Cardiac muscle cell (in vitro differentiated cells and primary cell): ENCODE measurements around the gene NME8. TPM values are rescaled to one million over a fixed set of nuclear protein-coding genes. Genes with fewer than 3 reads are reported as not detected.

ENCODE experiments used
- DNase-seq, 2 donors: peaks; one replicate each; pipeline versions ENCODE4 v3.0.0 to v3.0.0-alpha.2; 2010 to 2017; ENCODE audit warnings: low read depth in 1 of 2, low spot score in 1 of 2
- H3K27ac ChIP-seq: fragments of 200-600 bp; sonication (generic); 2 replicates; pipeline ENCODE4 v1.5.1; 2016
- H3K27me3 ChIP-seq: fragments of 200-600 bp; sonication (generic); 2 replicates; pipeline ENCODE4 v1.6.0; 2016; ENCODE audit warnings: control low read depth
- H3K36me3 ChIP-seq: fragments of 200-600 bp; sonication (generic); 2 replicates; pipeline ENCODE4 v1.5.1; 2016; ENCODE audit warnings: control low read depth
- H3K4me1 ChIP-seq: fragments of 200-600 bp; sonication (generic); 2 replicates; pipeline ENCODE4 v1.8.1; 2017; ENCODE audit warnings: low read depth, mild to moderate bottlenecking, mixed run types
- H3K4me3 ChIP-seq: fragments of 200-600 bp; sonication (generic); 2 replicates; pipeline ENCODE4 v1.5.1; 2016; ENCODE audit warnings: mild to moderate bottlenecking
- H3K9me3 ChIP-seq: fragments of 200-600 bp; sonication (generic); 2 replicates; pipeline ENCODE4 v1.5.1; 2017; ENCODE audit warnings: low read depth, mild to moderate bottlenecking, control low read depth
- CTCF ChIP-seq: IDR thresholded peaks from 2 replicates; pipeline ENCODE4 v1.5.1; 2012; ENCODE audit warnings: low read depth, mild to moderate bottlenecking, low read length
- polyA plus RNA-seq: library from polyadenylated mRNA; unstranded; fragments of >200 nt; fragmentation: Nextera tagmentation; extraction: Ambion mirVana; gene quantifications from 2 replicates; pipeline ENCODE4 v1.2.1, GENCODE V29; 2016
- total RNA-seq: library from RNA; depleted of rRNA; stranded (reverse); fragments of >200 nt; gene quantifications from 2 replicates; pipeline ENCODE4 v1.2.3, GENCODE V29; 2016

The NME8 gene
- total and polyA plus RNA-seq, 2 experiments from 2014 or later: 0.06 TPM; not detected in 1

- peak overlapping the region; percentile 82 for H3K27ac ChIP-seq
- no peak for TF ChIP-seq CTCF
- H3K36me3 ChIP-seq: no peaks in the 10 kb centered on the region
- H3K4me3 ChIP-seq: no peak overlapping the region
- no peaks in the 10 kb centered on the region for H3K27me3 ChIP-seq
- peaks cover 17% of the 10 kb centered on the region for H3K4me1 ChIP-seq
- no peak for DNase-seq
- H3K9me3 ChIP-seq: no peaks in the 10 kb centered on the region
Observed at GRCh38 chr7:37930226-37930948, 82.0 kb downstream of the NME8 start.

GRCh38 chr7:37932543-37932942 is 84.1 kb downstream of the NME8 start:
- no peak for TF ChIP-seq CTCF

GRCh38 chr7:37933018-37933566 is 84.7 kb downstream of the NME8 start:
- no peaks in the 10 kb centered on the region for H3K27me3 ChIP-seq
- no peak for DNase-seq
- TF ChIP-seq CTCF: no peak
- H3K27ac ChIP-seq: no peak overlapping the region
- no peaks in the 10 kb centered on the region for H3K36me3 ChIP-seq
- no peaks in the 10 kb centered on the region for H3K9me3 ChIP-seq
- peaks cover 17% of the 10 kb centered on the region for H3K4me1 ChIP-seq
- no peak overlapping the region for H3K4me3 ChIP-seq

More at GRCh38 chr7:37932543-37932942, 84.1 kb downstream of the NME8 start:
- H3K36me3 ChIP-seq: no peaks in the 10 kb centered on the region
- H3K27me3 ChIP-seq: no peaks in the 10 kb centered on the region
- H3K27ac ChIP-seq: no peak overlapping the region
- no peak overlapping the region for H3K4me3 ChIP-seq
- DNase-seq: no peak
- H3K4me1 ChIP-seq: peaks cover 17% of the 10 kb centered on the region
- no peaks in the 10 kb centered on the region for H3K9me3 ChIP-seq

- Histone ChIP-seq H3K9me3 (no peaks in the 10 kb centered on the region), H3K27me3 (no peaks in the 10 kb centered on the region), H3K36me3 (no peaks in the 10 kb centered on the region), H3K4me1 (peaks cover 31% of the 10 kb centered on the region), H3K27ac (peak overlapping the region; percentile 1), H3K4me3 (no peak overlapping the region)
- TF ChIP-seq CTCF: no peak
- DNase-seq: peak; percentile 24 to 65
Observed at GRCh38 chr7:37942934-37943610, 94.7 kb downstream of the NME8 start.

GRCh38 chr7:37943905-37944736 is 95.7 kb downstream of the NME8 start:
- peaks cover 39% of the 10 kb centered on the region for H3K4me1 ChIP-seq
- no peak for DNase-seq
- no peak overlapping the region for H3K4me3 ChIP-seq
- TF ChIP-seq CTCF: no peak
- H3K27ac ChIP-seq: no peak overlapping the region
- H3K9me3 ChIP-seq: no peaks in the 10 kb centered on the region
- no peaks in the 10 kb centered on the region for H3K36me3 ChIP-seq
- H3K27me3 ChIP-seq: no peaks in the 10 kb centered on the region
